Adrenal gland (tissue), 5 donors: Measurements from ENCODE around the gene IMMP1L.

ENCODE experiments used
- CTCF ChIP-seq, 6 experiments: fragments of 450-650 bp in 4 of 6; fragments of 200-600 bp in 2 of 6; sonication (generic) in 1 of 6; IDR thresholded peaks; 1 replicate in 5 of 6; 2 replicates in 1 of 6; pipeline versions ENCODE4 v1.5.1 to v1.8.0; 2016 to 2021; ENCODE audit warnings: antibody characterized with exemption in 6 of 6, mild to moderate bottlenecking in 2 of 6, moderate library complexity in 1 of 6
- POLR2A ChIP-seq, 2 donors: fragments of 450-650 bp; IDR thresholded peaks; one replicate each; pipeline ENCODE4 v1.6.1; 2017; ENCODE audit warnings: antibody characterized with exemption in 2 of 2, mild to moderate bottlenecking in 2 of 2, moderate library complexity in 1 of 2
- donor health status: DM: no; HTN: no; CAD: no.

- TF ChIP-seq CTCF (IDR thresholded peaks at IDR 0.05): no peak
- no peak for TF ChIP-seq POLR2A (IDR thresholded peaks at IDR 0.05)
Observed at GRCh38 chr11:31535479-31535878, 26.1 kb upstream of the IMMP1L start.
